OCI-LY1 (cell line): Measurements from ENCODE around the gene BRPF1.

Experiments used
- H2AFZ ChIP-seq: fragments of 200-600 bp; sonication (generic), shearing (Covaris generic); 2 replicates; pipeline ENCODE4 v1.6.0; 2014; ENCODE audit warnings: antibody characterized with exemption, mild to moderate bottlenecking, low read length
- H3F3A ChIP-seq: fragments of 200-600 bp; sonication (generic), shearing (Covaris generic); 2 replicates; pipeline ENCODE4 v1.6.0; 2014; ENCODE audit warnings: mild to moderate bottlenecking, antibody characterized with exemption, low read length, moderate library complexity; ENCODE audit not compliant: insufficient read depth
- H3K27ac ChIP-seq: fragments of 200-600 bp; sonication (generic); 2 replicates; pipeline ENCODE4 v1.5.1; 2014; ENCODE audit warnings: low read length, mixed run types, mild to moderate bottlenecking, low read depth; ENCODE audit not compliant: poor library complexity, severe bottlenecking
- H3K27me3 ChIP-seq: fragments of 200-600 bp; sonication (generic); 2 replicates; pipeline ENCODE4 v1.6.0; 2014; ENCODE audit warnings: antibody characterized with exemption, mild to moderate bottlenecking, low read length, moderate library complexity; ENCODE audit not compliant: insufficient read depth
- H3K36me3 ChIP-seq: fragments of 200-600 bp; sonication (generic); 2 replicates; pipeline ENCODE4 v1.6.1; 2014; ENCODE audit warnings: mild to moderate bottlenecking, antibody characterized with exemption, low read length, moderate library complexity, mixed read lengths; ENCODE audit not compliant: insufficient read depth
- H3K4me1 ChIP-seq: fragments of 200-600 bp; sonication (generic); 2 replicates; pipeline ENCODE4 v1.5.1; 2014; ENCODE audit warnings: mild to moderate bottlenecking, low read length, moderate library complexity; ENCODE audit not compliant: insufficient read depth, severe bottlenecking
- H3K4me2 ChIP-seq: fragments of 200-600 bp; sonication (generic), shearing (Covaris generic); 2 replicates; pipeline ENCODE4 v1.6.1; 2014; ENCODE audit warnings: low read length
- H3K4me3 ChIP-seq: fragments of 200-600 bp; sonication (generic); 2 replicates; pipeline ENCODE4 v1.5.1; 2014; ENCODE audit warnings: low read length, low read depth, mild to moderate bottlenecking, mixed read lengths; ENCODE audit not compliant: poor library complexity, severe bottlenecking
- H3K79me2 ChIP-seq: fragments of 200-600 bp; shearing (Covaris generic); 2 replicates; pipeline ENCODE4 v1.6.1; 2016; ENCODE audit warnings: mixed run types, low read length, mixed read lengths; ENCODE audit not compliant: insufficient read depth
- H3K9ac ChIP-seq: fragments of 200-600 bp; sonication (generic), shearing (Covaris generic); 2 replicates; pipeline ENCODE4 v1.6.1; 2014; ENCODE audit warnings: mild to moderate bottlenecking, low read length, mixed read lengths
- H3K9me2 ChIP-seq: fragments of 200-600 bp; sonication (generic), shearing (Covaris generic); 2 replicates; pipeline ENCODE4 v1.6.1; 2014; ENCODE audit warnings: low read depth, mild to moderate bottlenecking, low read length, mixed read lengths
- H3K9me3 ChIP-seq: fragments of 200-600 bp; shearing (Covaris generic); 2 replicates; pipeline ENCODE4 v1.6.1; 2014; ENCODE audit warnings: low read length, mixed read lengths
- H4K20me1 ChIP-seq: fragments of 200-600 bp; sonication (generic), shearing (Covaris generic); 2 replicates; pipeline ENCODE4 v1.6.0; 2016; ENCODE audit warnings: mild to moderate bottlenecking, low read length; ENCODE audit not compliant: insufficient read depth
- CTCF ChIP-seq: fragments of 200-600 bp; sonication (generic), shearing (Covaris generic); IDR thresholded peaks from 2 replicates; pipeline ENCODE4 v1.5.1; 2017; ENCODE audit warnings: mild to moderate bottlenecking, antibody characterized with exemption, low read length, moderate library complexity, mixed read lengths
- EZH2 ChIP-seq: fragments of 200-600 bp; sonication (generic), shearing (Covaris generic); IDR thresholded peaks from 2 replicates; pipeline ENCODE4 v1.8.0; 2017; ENCODE audit warnings: borderline replicate concordance, mixed run types, mild to moderate bottlenecking, antibody characterized with exemption, low read length, moderate library complexity, mixed read lengths

BRPF1 gene

GRCh38 chr3:9730657-9731205 is 804 bp upstream of the BRPF1 start:
- Histone ChIP-seq H3K4me1 (peaks cover 21% of the 10 kb centered on the region), H3K9ac (peak overlapping the region; percentile 47), H3F3A (no peaks in the 10 kb centered on the region), H3K79me2 (peaks cover 19% of the 10 kb centered on the region), H3K27me3 (no peaks in the 10 kb centered on the region), H3K9me3 (no peaks in the 10 kb centered on the region), H3K36me3 (peaks cover 27% of the 10 kb centered on the region; the same call in 1 of the 2 replicates), H4K20me1 (no peaks in the 10 kb centered on the region), H2AFZ (no peak overlapping the region), H3K27ac (no peak overlapping the region), H3K4me2 (peak overlapping the region; percentile 72), H3K9me2 (no peaks in the 10 kb centered on the region), H3K4me3 (peak overlapping the region; percentile 91)
- TF ChIP-seq CTCF, result no peak
- no peak for TF ChIP-seq EZH2

GRCh38 chr3:9732080-9732739 is 675 bp downstream of the BRPF1 start:
- Histone ChIP-seq H3K4me1 (peaks cover 21% of the 10 kb centered on the region), H3F3A (no peaks in the 10 kb centered on the region), H3K4me3 (peak overlapping the region; percentile 91), H3K9me2 (no peaks in the 10 kb centered on the region), H2AFZ (no peak overlapping the region), H3K27ac (no peak overlapping the region), H3K4me2 (peak overlapping the region; percentile 95), H3K36me3 (peaks cover 38% of the 10 kb centered on the region), H3K9ac (peak overlapping the region; percentile 91), H4K20me1 (no peaks in the 10 kb centered on the region), H3K79me2 (peaks cover 19% of the 10 kb centered on the region), H3K9me3 (no peaks in the 10 kb centered on the region), H3K27me3 (no peaks in the 10 kb centered on the region)
- TF ChIP-seq EZH2 (no peak), CTCF (no peak)

- Histone ChIP-seq H3K27me3 (no peaks in the 10 kb centered on the region), H3K9me2 (no peaks in the 10 kb centered on the region), H3K4me1 (peaks cover 21% of the 10 kb centered on the region), H3K79me2 (peaks cover 19% of the 10 kb centered on the region), H3K27ac (no peak overlapping the region), H3K4me2 (peak overlapping the region; percentile 95), H3F3A (no peaks in the 10 kb centered on the region), H3K9ac (peak overlapping the region; percentile 91), H3K9me3 (no peaks in the 10 kb centered on the region), H3K4me3 (peak overlapping the region; percentile 91), H4K20me1 (no peaks in the 10 kb centered on the region), H2AFZ (no peak overlapping the region), H3K36me3 (peaks cover 43% of the 10 kb centered on the region)
- TF ChIP-seq EZH2 (no peak), CTCF (no peak)
These were observed 1.2 kb downstream of the BRPF1 start for GRCh38 chr3:9732740-9733115.
